ENCODE measurements around the gene ARHGEF28.

ARHGEF28 gene

DNA sequence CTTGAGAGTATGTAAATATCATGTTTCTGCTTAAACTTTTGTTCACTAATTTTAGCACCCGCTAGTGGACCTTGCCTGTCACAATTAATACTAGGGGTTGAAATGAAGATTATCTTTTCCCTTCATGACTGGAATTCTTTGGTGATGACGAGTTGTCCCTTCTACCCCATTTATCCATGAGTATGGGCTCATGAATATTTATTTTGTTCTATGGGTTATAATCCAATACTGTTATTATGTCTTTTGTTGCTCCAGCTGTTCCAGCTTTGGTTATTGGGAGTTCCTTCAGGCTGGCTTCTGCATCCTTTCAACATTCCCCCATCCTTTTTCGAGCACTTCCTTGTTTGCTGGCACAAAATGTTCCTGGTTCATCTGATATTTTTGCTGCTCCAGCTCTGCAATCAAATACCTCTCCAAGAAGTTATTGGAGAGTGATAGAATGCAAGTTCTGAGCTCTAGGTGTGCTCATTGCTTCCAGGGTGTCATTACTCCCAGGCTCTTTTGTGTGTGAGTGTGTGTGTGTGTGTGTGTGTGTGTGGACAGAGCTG, 19.7 kb upstream of the ARHGEF28 start:
- Mint-ChIP-seq H3K4me3 (no peak overlapping the region), H3K27me3 (ENCODE audit: low read depth) (peaks cover 15% of the 10 kb centered on the region), H3K4me1 (ENCODE audit: low read depth) (no peaks in the 10 kb centered on the region), H3K27ac (no peak overlapping the region), H3K9me3 (peaks cover 4% of the 10 kb centered on the region), H3K36me3 (ENCODE audit: low read depth) (no peaks in the 10 kb centered on the region)
- DNase-seq (ENCODE audit: low spot score), result no peak

DNA sequence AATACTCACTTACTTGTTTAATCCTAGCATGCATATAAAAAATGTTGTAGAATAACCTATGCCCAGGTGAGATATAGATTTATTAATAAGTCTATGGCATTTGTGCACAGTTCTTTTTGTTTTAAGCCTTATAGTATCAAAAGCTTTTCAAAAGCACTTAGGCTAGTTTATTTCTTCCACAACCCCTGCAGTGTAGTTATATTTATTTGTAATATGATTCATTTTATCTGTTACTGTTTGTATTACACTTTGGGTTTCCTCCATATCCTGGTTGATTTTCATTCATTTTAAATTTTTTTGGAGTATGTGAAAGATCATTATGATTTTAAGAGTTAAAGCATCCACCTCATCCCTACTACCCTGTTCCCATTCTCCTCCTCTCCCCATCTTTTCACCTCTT, 18.8 kb upstream of the ARHGEF28 start:
- DNase-seq (ENCODE audit: low spot score), result no peak
- Mint-ChIP-seq H3K36me3 (ENCODE audit: low read depth) (no peaks in the 10 kb centered on the region), H3K4me3 (no peak overlapping the region), H3K27ac (no peak overlapping the region), H3K27me3 (ENCODE audit: low read depth) (peaks cover 17% of the 10 kb centered on the region), H3K9me3 (no peaks in the 10 kb centered on the region), H3K4me1 (ENCODE audit: low read depth) (no peaks in the 10 kb centered on the region)

DNA sequence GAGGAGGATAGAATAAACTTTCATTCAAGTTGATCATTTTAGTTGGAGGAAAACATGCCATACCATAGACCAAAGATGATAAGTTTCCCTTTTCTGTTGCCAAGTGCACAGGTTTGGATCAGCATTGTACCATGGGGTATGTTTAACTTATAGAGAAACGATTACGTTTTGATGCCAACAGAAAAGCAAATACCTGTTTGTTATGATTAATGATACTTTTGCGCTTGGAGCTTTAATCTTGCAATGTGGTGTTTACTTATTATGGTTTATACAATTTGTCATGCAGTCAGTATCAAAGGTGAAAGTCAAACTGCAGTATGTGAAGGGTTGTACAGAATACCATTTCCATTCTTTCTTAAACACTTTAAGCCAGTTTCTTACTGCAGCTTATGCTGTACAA, 13.2 kb upstream of the ARHGEF28 start:
- Mint-ChIP-seq H3K4me1 (ENCODE audit: low read depth) (no peaks in the 10 kb centered on the region), H3K36me3 (ENCODE audit: low read depth) (no peaks in the 10 kb centered on the region), H3K27me3 (ENCODE audit: low read depth) (peaks cover 16% of the 10 kb centered on the region), H3K27ac (no peak overlapping the region), H3K9me3 (no peaks in the 10 kb centered on the region), H3K4me3 (no peak overlapping the region)
- no peak for DNase-seq (ENCODE audit: low spot score)

DNA sequence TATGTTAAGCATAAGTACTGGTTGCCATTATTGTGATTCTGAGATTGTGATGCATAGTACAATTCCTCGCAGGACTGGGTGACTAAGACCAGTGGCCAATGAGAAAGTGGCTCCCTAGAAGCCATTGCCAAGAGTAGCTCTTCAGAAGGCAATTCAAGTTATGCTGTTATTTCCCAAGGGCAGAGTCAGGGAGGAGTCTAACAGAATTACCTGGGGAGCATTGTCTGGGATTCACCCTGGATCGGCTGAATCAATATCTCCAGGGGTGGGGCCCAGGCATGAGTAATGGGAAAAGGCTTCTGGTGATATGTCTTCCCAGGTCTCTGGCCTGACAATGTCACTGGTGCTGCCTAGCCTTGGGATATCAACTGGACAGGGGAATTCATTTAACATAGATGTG, 10.9 kb upstream of the ARHGEF28 start:
- no peak overlapping the region for H3K27ac Mint-ChIP-seq
- no peaks in the 10 kb centered on the region for H3K9me3 Mint-ChIP-seq
- H3K27me3 Mint-ChIP-seq (ENCODE audit: low read depth), result peaks cover 21% of the 10 kb centered on the region
- no peak overlapping the region for H3K4me3 Mint-ChIP-seq
- H3K4me1 Mint-ChIP-seq (ENCODE audit: low read depth), result no peaks in the 10 kb centered on the region
- DNase-seq (ENCODE audit: low spot score), result no peak
- no peaks in the 10 kb centered on the region for H3K36me3 Mint-ChIP-seq (ENCODE audit: low read depth)

DNA sequence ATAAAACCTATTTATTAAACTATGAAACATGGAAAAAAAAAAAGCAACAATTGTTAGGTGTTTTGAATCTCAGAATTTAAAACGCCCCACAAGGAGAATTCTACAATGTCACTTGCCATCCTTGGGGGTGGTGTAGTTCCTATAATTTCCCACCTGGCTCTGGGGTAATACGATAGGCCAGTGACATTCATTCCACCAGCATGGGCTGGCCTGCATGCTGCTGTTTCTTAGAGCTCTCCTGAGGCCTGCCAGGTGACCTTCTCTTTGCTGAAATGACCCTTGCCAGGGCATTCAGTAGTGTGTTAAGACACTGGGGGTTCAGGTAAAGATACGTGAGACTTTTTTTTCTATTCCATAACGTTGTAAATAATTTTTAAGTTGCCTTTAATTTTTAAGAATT, 10.0 kb upstream of the ARHGEF28 start:
- peaks cover 17% of the 10 kb centered on the region for H3K27me3 Mint-ChIP-seq (ENCODE audit: low read depth)
- no peaks in the 10 kb centered on the region for H3K36me3 Mint-ChIP-seq (ENCODE audit: low read depth)
- H3K9me3 Mint-ChIP-seq, result no peaks in the 10 kb centered on the region
- no peak overlapping the region for H3K27ac Mint-ChIP-seq
- no peaks in the 10 kb centered on the region for H3K4me1 Mint-ChIP-seq (ENCODE audit: low read depth)
- no peak for DNase-seq (ENCODE audit: low spot score)
- H3K4me3 Mint-ChIP-seq, result no peak overlapping the region

DNA sequence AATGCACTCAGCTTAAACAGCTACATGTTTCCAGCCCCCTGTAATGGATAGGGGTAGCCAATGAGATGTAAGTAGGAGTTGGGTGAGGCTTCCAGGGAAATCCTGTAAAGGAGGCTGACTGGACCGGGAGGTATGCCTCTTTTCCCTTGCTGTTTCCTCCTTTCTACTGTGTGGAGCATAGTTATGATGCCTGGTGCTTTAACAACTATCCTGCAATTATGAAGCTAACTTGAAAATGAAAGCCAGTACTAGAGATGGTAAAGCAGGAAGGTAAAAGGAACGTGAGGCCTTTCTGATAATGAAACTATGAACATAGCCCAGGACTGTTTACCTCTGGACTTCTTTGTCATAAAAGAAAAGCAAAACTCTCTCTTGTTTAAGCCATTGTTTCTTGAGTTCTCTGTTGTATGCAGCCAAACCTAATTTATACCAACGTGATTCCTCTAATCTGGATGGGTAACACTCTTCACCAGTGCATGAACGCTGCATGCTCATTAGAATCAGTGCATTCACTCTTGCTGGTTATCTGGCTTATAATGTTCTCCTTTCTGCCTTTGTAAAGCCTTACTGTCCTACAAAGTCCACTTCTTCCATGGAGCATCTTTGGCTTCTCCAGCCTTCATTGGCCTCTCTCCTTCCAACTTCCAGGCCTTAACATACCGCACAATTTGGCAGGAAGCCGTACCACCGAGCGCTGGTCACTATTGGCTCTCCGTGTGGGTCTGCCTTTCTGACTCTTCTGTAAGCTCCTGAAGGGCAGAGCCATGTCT, 8.3 kb upstream of the ARHGEF28 start:
- no peak for DNase-seq (ENCODE audit: low spot score)
- Mint-ChIP-seq H3K9me3 (no peaks in the 10 kb centered on the region), H3K27ac (no peak overlapping the region), H3K4me1 (ENCODE audit: low read depth) (no peaks in the 10 kb centered on the region), H3K27me3 (ENCODE audit: low read depth) (peaks cover 16% of the 10 kb centered on the region), H3K36me3 (ENCODE audit: low read depth) (no peaks in the 10 kb centered on the region), H3K4me3 (no peak overlapping the region)

DNA sequence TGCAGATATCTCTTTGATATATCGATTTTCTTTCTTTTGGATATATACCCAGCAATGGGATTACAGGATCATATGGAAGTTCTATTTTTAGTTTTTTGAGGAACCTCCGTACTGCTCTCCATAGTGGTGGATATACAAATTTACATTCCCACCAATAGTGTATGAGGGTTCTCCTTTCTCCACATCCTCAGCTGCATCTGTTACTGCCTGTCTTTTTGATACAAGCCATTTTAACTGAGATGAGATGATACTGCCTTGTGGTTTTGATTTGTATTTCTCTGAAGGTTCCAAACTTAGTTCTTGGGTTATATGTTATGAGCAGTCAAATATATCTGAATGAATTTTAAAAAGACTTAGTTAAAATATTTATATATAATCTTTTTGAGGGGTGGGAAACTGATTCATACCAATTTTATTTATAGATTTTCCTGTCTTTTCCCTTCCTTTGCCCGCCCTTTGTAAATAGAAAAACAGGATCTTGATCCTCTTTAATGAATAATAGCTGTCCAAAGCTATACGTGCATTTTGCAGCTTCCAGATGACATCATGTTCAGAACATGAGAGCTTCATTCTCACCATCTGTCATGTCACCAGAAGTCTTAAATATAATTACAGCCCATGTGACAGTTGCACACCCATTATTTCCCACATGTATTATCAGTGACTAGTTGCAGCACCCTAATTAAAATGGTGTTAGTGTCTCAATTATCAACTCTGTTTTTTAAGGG, 6.2 kb upstream of the ARHGEF28 start:
- Mint-ChIP-seq H3K9me3 (no peaks in the 10 kb centered on the region), H3K36me3 (ENCODE audit: low read depth) (no peaks in the 10 kb centered on the region), H3K4me3 (no peak overlapping the region), H3K4me1 (ENCODE audit: low read depth) (no peaks in the 10 kb centered on the region), H3K27me3 (ENCODE audit: low read depth) (peaks cover 30% of the 10 kb centered on the region), H3K27ac (no peak overlapping the region)
- DNase-seq (ENCODE audit: low spot score), result no peak

DNA sequence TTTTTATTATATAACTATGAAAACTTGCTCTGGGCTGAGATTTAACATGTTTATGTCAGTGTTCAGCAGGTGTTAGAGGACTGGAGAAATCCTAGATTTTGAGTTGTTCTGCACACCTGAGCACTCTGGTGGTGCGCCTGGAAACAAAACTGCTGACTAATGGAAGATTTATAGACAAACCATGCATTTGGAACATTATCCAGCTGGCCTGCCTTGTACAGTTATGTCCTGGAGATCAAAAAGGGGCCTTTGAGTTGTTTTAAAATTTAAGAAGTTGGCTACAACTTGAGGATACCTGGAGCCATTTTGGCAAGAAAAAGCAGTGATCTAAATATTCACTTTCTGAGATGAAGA, 5.7 kb upstream of the ARHGEF28 start:
- H3K9me3 Mint-ChIP-seq, result no peaks in the 10 kb centered on the region
- peaks cover 34% of the 10 kb centered on the region for H3K27me3 Mint-ChIP-seq (ENCODE audit: low read depth)
- DNase-seq (ENCODE audit: low spot score), result no peak
- no peak overlapping the region for H3K27ac Mint-ChIP-seq
- H3K4me1 Mint-ChIP-seq (ENCODE audit: low read depth), result no peaks in the 10 kb centered on the region
- H3K36me3 Mint-ChIP-seq (ENCODE audit: low read depth), result no peaks in the 10 kb centered on the region
- H3K4me3 Mint-ChIP-seq, result no peak overlapping the region

DNA sequence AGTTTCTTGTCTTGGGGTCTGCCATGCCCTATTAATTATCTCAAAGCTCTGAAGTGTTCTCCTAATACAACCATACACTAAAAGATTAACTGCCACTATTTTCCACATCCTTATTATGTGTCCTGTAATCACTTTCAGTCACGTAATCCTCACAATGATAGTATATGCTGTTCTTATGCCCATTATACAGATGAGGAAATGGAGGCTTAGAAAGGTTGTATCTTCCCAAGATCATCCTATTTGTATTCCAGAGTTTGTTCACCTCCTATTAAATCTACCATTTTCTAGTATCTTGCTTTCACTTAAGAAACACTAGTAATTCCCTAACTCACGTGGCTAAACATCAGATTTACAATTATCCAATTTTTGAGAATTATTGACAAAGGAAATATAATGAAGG, 2.9 kb upstream of the ARHGEF28 start:
- H3K27ac Mint-ChIP-seq, result no peak overlapping the region
- H3K27me3 Mint-ChIP-seq (ENCODE audit: low read depth), result peaks cover 51% of the 10 kb centered on the region
- no peaks in the 10 kb centered on the region for H3K36me3 Mint-ChIP-seq (ENCODE audit: low read depth)
- no peaks in the 10 kb centered on the region for H3K4me1 Mint-ChIP-seq (ENCODE audit: low read depth)
- no peaks in the 10 kb centered on the region for H3K9me3 Mint-ChIP-seq
- no peak for DNase-seq (ENCODE audit: low spot score)
- H3K4me3 Mint-ChIP-seq, result no peak overlapping the region

DNA sequence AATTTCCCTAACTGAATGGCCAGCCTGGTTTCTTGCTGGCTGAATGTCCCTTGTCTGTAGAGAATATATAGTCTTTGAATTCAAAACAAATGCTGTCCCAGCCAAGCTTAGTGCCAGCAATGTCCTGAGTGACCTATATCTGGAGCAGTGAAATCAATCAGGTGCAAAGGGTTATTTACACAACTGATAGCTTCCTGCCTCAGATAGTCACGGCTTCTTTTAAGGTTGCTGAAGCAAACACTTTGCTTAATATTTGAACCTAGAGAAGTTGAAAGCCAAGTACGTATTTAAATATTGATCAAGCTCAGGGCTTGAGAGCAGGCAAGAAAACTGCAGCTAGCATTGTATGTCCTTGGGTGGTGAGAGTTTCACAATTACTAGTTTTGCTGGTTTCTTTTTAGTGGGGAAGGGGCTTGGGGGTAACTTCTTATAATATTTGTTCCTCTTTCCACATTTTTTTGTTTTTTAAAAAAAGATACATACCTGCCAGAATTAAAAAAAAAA, 2.0 kb upstream of the ARHGEF28 start:
- peaks cover 57% of the 10 kb centered on the region for H3K27me3 Mint-ChIP-seq (ENCODE audit: low read depth)
- H3K4me1 Mint-ChIP-seq (ENCODE audit: low read depth), result no peaks in the 10 kb centered on the region
- H3K4me3 Mint-ChIP-seq, result no peak overlapping the region
- no peak for DNase-seq (ENCODE audit: low spot score)
- H3K9me3 Mint-ChIP-seq, result no peaks in the 10 kb centered on the region
- no peak overlapping the region for H3K27ac Mint-ChIP-seq
- no peaks in the 10 kb centered on the region for H3K36me3 Mint-ChIP-seq (ENCODE audit: low read depth)

DNA sequence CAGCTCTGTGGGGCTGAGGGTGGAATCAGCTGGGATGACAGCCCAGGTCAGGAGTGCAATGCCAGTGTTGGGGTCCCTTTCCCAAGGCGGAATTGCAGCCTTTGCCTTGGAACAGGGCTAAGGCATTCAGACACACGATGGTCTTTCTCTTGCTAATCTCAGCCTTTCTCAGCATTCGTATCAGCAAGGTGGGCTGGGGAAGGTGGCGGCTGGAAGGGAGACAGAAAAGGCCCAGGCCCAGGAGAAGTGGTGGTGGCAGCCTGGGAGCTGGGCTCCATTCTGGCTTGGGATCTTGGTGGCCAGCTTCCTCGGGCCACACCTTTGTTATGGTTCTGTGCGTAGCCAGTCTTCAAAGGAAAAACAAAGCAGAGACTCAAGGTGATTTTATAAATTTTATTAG, 1.1 kb upstream of the ARHGEF28 start:
- no peak overlapping the region for H3K4me3 Mint-ChIP-seq
- no peaks in the 10 kb centered on the region for H3K4me1 Mint-ChIP-seq (ENCODE audit: low read depth)
- H3K27me3 Mint-ChIP-seq (ENCODE audit: low read depth), result peaks cover 61% of the 10 kb centered on the region
- DNase-seq (ENCODE audit: low spot score), result no peak
- no peak overlapping the region for H3K27ac Mint-ChIP-seq
- no peaks in the 10 kb centered on the region for H3K36me3 Mint-ChIP-seq (ENCODE audit: low read depth)
- H3K9me3 Mint-ChIP-seq, result no peaks in the 10 kb centered on the region

DNA sequence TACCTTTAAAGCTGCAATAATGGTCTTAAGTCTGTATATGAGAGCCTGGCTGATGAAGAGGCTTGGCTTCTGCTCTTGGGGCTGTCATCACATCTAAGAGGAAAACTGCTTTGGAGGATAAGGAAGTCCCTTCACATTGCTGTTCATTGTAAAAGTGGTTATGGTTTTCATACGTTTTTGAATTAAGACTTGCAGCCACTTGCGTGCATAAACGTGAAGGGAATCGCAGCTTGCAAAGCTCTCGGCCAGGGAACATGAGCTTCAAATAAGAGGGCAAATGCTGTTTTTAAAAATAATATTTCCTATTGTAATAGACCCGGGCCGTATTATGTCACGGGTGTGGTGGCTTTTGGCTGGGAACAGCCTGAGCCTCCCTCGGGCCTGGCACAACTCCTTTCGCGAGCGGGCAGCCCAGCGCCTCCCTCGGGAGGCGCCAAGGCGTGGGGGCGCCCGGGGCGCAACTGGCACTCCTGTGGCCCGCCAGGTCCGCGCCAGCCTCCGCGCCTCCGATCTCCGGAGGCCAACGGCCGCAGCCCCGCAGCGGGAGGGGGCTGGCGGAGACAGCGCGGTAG, 538 bp upstream of the ARHGEF28 start:
- no peak for DNase-seq (ENCODE audit: low spot score)
- Mint-ChIP-seq H3K4me1 (ENCODE audit: low read depth) (no peaks in the 10 kb centered on the region), H3K27ac (no peak overlapping the region), H3K36me3 (ENCODE audit: low read depth) (no peaks in the 10 kb centered on the region), H3K4me3 (peak overlapping the region; percentile 54), H3K9me3 (no peaks in the 10 kb centered on the region), H3K27me3 (ENCODE audit: low read depth) (peaks cover 63% of the 10 kb centered on the region)

DNA sequence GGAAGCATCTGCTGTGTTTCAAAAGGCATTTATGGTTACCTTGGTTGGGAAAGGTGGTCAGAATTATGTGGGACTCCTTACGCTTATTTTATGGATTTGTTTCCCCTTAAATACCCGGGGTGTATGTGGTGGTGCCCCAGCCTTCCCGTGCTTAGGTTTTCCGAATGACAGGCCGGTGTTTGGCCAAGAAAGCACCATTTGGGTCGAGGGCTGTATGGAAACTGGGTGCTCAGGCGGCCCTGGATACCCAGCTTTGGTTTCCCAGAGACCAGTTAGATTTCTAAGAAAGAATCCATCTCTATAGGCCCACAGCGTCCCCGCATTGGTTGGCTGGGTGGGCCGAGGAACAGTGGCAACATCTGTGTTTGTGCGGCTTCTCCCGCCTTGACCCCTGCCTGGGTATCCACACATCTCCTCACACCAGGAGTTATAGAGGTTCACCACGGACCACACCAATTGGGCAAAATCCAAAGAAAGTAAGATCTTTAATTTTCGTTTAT, 868 bp downstream of the ARHGEF28 start:
- H3K9me3 Mint-ChIP-seq, result no peaks in the 10 kb centered on the region
- H3K27ac Mint-ChIP-seq, result no peak overlapping the region
- H3K36me3 Mint-ChIP-seq (ENCODE audit: low read depth), result no peaks in the 10 kb centered on the region
- H3K27me3 Mint-ChIP-seq (ENCODE audit: low read depth), result peaks cover 72% of the 10 kb centered on the region
- no peak for DNase-seq (ENCODE audit: low spot score)
- no peak overlapping the region for H3K4me3 Mint-ChIP-seq
- H3K4me1 Mint-ChIP-seq (ENCODE audit: low read depth), result no peaks in the 10 kb centered on the region

DNA sequence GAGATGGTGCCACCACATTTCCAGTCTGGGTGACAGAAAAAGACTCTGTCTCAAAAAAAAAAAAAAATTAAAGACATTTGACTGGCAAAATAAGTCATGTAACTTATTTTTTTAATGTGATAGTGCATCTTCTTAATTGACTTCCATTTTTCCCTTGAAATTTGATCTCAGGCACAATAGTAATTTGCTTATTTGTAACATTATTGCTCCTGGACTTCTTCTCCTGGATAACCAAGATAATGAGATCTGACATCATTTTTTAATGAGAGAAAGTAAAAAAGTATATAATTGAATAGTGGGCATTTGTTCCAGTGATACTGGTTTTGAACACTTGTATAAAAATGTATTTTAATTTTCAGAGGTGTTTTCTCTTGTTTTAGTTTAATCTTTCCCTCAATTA, 3.5 kb downstream of the ARHGEF28 start:
- H3K4me3 Mint-ChIP-seq, result no peak overlapping the region
- no peak overlapping the region for H3K27ac Mint-ChIP-seq
- H3K36me3 Mint-ChIP-seq (ENCODE audit: low read depth), result no peaks in the 10 kb centered on the region
- no peaks in the 10 kb centered on the region for H3K9me3 Mint-ChIP-seq
- no peaks in the 10 kb centered on the region for H3K4me1 Mint-ChIP-seq (ENCODE audit: low read depth)
- no peak for DNase-seq (ENCODE audit: low spot score)
- peaks cover 59% of the 10 kb centered on the region for H3K27me3 Mint-ChIP-seq (ENCODE audit: low read depth)

Data from T-helper 2 cell treated with Interferon-gamma antibody and Interleukin-4, amounts not matched to agents 5 μg/mL and 100 μg/mL, for 36 hours (primary cell).